ENCODE results near the gene RNF111. TPM values are rescaled to one million over a fixed set of nuclear protein-coding genes. Genes with fewer than 3 reads are reported as not detected.
A peak's percentile ranks its signal among the peaks of the same experiment; 100 is the strongest.

The RNF111 gene
- total RNA-seq, 1 donor from 2014 or later: 14.5 TPM

GRCh38 chr15:59051873-59052861 lies 64.7 kb downstream of the RNF111 start:
- no peak for DNase-seq (ENCODE audit: low read depth)
- no peak for TF ChIP-seq CTCF (IDR thresholded peaks at IDR 0.05; ENCODE audit: insufficient read depth, low read length, severe bottlenecking)
- no peak overlapping the region for H3K4me3 ChIP-seq (ENCODE audit: low read depth, low read length)
- no peaks in the 10 kb centered on the region for H3K27me3 ChIP-seq (ENCODE audit: control insufficient read depth, insufficient read depth, low read length)
- FAIRE-seq: no peak
- H3K36me3 ChIP-seq (ENCODE audit: control insufficient read depth, insufficient read depth, low read length): peaks cover 3% of the 10 kb centered on the region

GRCh38 chr15:59052915-59053407 lies 65.5 kb downstream of the RNF111 start:
- DNase-seq (ENCODE audit: low read depth) (no peak), FAIRE-seq (no peak)
- peaks cover 3% of the 10 kb centered on the region for H3K36me3 ChIP-seq (ENCODE audit: control insufficient read depth, insufficient read depth, low read length)
- H3K27me3 ChIP-seq (ENCODE audit: control insufficient read depth, insufficient read depth, low read length): no peaks in the 10 kb centered on the region
- no peak overlapping the region for H3K4me3 ChIP-seq (ENCODE audit: low read depth, low read length)
- no peak for TF ChIP-seq CTCF (IDR thresholded peaks at IDR 0.05; ENCODE audit: insufficient read depth, low read length, severe bottlenecking)

GRCh38 chr15:59053482-59053881 lies 66.0 kb downstream of the RNF111 start:
- DNase-seq (ENCODE audit: low read depth) (no peak), FAIRE-seq (no peak)
- Histone ChIP-seq H3K36me3 (ENCODE audit: control insufficient read depth, insufficient read depth, low read length) (peaks cover 3% of the 10 kb centered on the region), H3K4me3 (ENCODE audit: low read depth, low read length) (no peak overlapping the region), H3K27me3 (ENCODE audit: control insufficient read depth, insufficient read depth, low read length) (no peaks in the 10 kb centered on the region)
- no peak for TF ChIP-seq CTCF (IDR thresholded peaks at IDR 0.05; ENCODE audit: insufficient read depth, low read length, severe bottlenecking)

GRCh38 chr15:59059076-59059597 lies 71.7 kb downstream of the RNF111 start:
- no peak for DNase-seq (ENCODE audit: low read depth)
- Histone ChIP-seq H3K36me3 (ENCODE audit: control insufficient read depth, insufficient read depth, low read length) (peaks cover 8% of the 10 kb centered on the region), H3K27me3 (ENCODE audit: control insufficient read depth, insufficient read depth, low read length) (no peaks in the 10 kb centered on the region), H3K4me3 (ENCODE audit: low read depth, low read length) (no peak overlapping the region)
- FAIRE-seq: no peak
- no peak for TF ChIP-seq CTCF (IDR thresholded peaks at IDR 0.05; ENCODE audit: insufficient read depth, low read length, severe bottlenecking)

GRCh38 chr15:59060348-59060747 lies 72.9 kb downstream of the RNF111 start:
- Histone ChIP-seq H3K36me3 (ENCODE audit: control insufficient read depth, insufficient read depth, low read length) (peaks cover 8% of the 10 kb centered on the region), H3K4me3 (ENCODE audit: low read depth, low read length) (no peak overlapping the region), H3K27me3 (ENCODE audit: control insufficient read depth, insufficient read depth, low read length) (no peaks in the 10 kb centered on the region)
- FAIRE-seq: no peak
- TF ChIP-seq CTCF (IDR thresholded peaks at IDR 0.05; ENCODE audit: insufficient read depth, low read length, severe bottlenecking): no peak
- peak; percentile 56 for DNase-seq (ENCODE audit: low read depth)
